HepG2 (cell line): Measurements from ENCODE around the gene CAMSAP3. TPM values are rescaled to one million over a fixed set of nuclear protein-coding genes. Genes with fewer than 3 reads are reported as not detected.

Experiments
- ATAC-seq: fragments of 200-7000 bp; cut with Tn5 transposase; 3 replicates; pipeline ENCODE4 v1.9.1; 2020; ENCODE audit warnings: mild to moderate bottlenecking, moderate library complexity
- BruUV-seq: library from RNA; stranded (reverse); fragments of 400-500 nt; replicated peaks from 2 replicates; lab custom pipeline; 2021; lab: Mats Ljungman, UMichigan
- CTCF ChIA-PET: fragments of 300-600 bp; formaldehyde crosslinking; extraction: SDS; loops from one replicate; lab custom pipeline; 2021; ENCODE audit warnings: low total read pairs, inconsistent platforms, low intra/inter-chr PET ratio; lab: Yijun Ruan, JAX
- POLR2A ChIA-PET: fragments of 350-600 bp; sonication (Branson Sonifier 250); formaldehyde crosslinking; loops from one replicate; lab custom pipeline; 2020; ENCODE audit warnings: antibody characterized with exemption, inconsistent platforms; lab: Yijun Ruan, JAX
- DNase-seq: peaks from one replicate; pipeline ENCODE4 v3.0.0-alpha.2; 2015; ENCODE audit warnings: low spot score
- FAIRE-seq: peaks from 3 replicates; lab custom pipeline; 2011; peaks lifted over from hg19 to GRCh38; lab: Jason Lieb, UNC
- H2AFZ ChIP-seq: one replicate; pipeline ENCODE4 v1.6.1; 2011; ENCODE audit warnings: low read length, inconsistent platforms
- H3K27ac ChIP-seq: fragments of 300-600 bp; 3 replicates; pipeline ENCODE4 v1.8.0; 2011; ENCODE audit warnings: mixed run types, mild to moderate bottlenecking, mixed read lengths, low read length, inconsistent platforms; ENCODE audit not compliant: insufficient read depth; ENCODE audit errors: extremely low read length
- H3K27me3 ChIP-seq, 2 experiments: fragments of 200-600 bp in 1 of 2; 2 replicates in 1 of 2; 3 replicates in 1 of 2; pipeline versions ENCODE4 v1.6.0 to v1.8.0; 2011; ENCODE audit warnings: low read length in 2 of 2, mild to moderate bottlenecking in 2 of 2, moderate library complexity in 2 of 2, inconsistent platforms in 1 of 2; ENCODE audit not compliant: insufficient read depth in 2 of 2, control insufficient read depth in 1 of 2
- H3K36me3 ChIP-seq, 2 experiments: fragments of 200-600 bp in 1 of 2; replicated peaks in 1 of 2; 2 replicates in 1 of 2; 3 replicates in 1 of 2; pipeline versions ENCODE4 v1.5.1 to v1.8.0; 2011; ENCODE audit warnings: low read length in 2 of 2, inconsistent platforms in 1 of 2; ENCODE audit not compliant: insufficient read depth in 2 of 2, control insufficient read depth in 1 of 2
- H3K4me1 ChIP-seq: 2 replicates; pipeline ENCODE4 v1.5.1; 2012; ENCODE audit warnings: low read length, inconsistent platforms; ENCODE audit not compliant: insufficient read depth
- H3K4me2 ChIP-seq: 2 replicates; pipeline ENCODE4 v1.6.0; 2011; ENCODE audit warnings: low read depth, low read length, inconsistent platforms
- H3K4me3 ChIP-seq, 3 experiments: fragments of 200-600 bp in 1 of 3; sonication (generic), shearing (Covaris generic) in 1 of 3; replicated peaks in 1 of 3; 2 replicates each; pipeline ENCODE4 v1.5.1; 2011 to 2016; ENCODE audit warnings: low read length in 3 of 3, inconsistent platforms in 2 of 3, low read depth in 2 of 3, mild to moderate bottlenecking in 2 of 3, control low read depth in 1 of 3, mixed read lengths in 1 of 3; ENCODE audit not compliant: insufficient read depth in 1 of 3
- H3K79me2 ChIP-seq: one replicate; pipeline ENCODE4 v1.6.1; 2011; ENCODE audit warnings: low read length, inconsistent platforms; ENCODE audit not compliant: insufficient read depth
- H3K9ac ChIP-seq: 2 replicates; pipeline ENCODE4 v1.6.0; 2011; ENCODE audit warnings: mild to moderate bottlenecking, low read depth, low read length, inconsistent platforms; ENCODE audit not compliant: insufficient read depth
- H3K9me3 ChIP-seq: 2 replicates; pipeline ENCODE4 v1.5.1; 2012; ENCODE audit warnings: mild to moderate bottlenecking, low read length
- H4K20me1 ChIP-seq: 2 replicates; pipeline ENCODE4 v1.6.0; 2011; ENCODE audit warnings: inconsistent platforms, mild to moderate bottlenecking, low read length, moderate library complexity; ENCODE audit not compliant: insufficient read depth
- AGO2 ChIP-seq: fragments of 200-400 bp; formaldehyde crosslinking; optimal IDR thresholded peaks from 2 replicates; pipeline ENCODE3; 2017; ENCODE audit warnings: mild to moderate bottlenecking, low read depth, low read length, moderate library complexity
- ARNTL ChIP-seq: sonication (generic); formaldehyde crosslinking; IDR thresholded peaks from 2 replicates; pipeline ENCODE4 v1.4.0; 2020; ENCODE audit warnings: mild to moderate bottlenecking, missing genetic modification reagents
- BRCA1 ChIP-seq: sonication (generic); formaldehyde crosslinking; IDR thresholded peaks from 2 replicates; pipeline ENCODE4 v1.4.0; 2020; ENCODE audit warnings: missing genetic modification reagents
- HMG20B ChIP-seq: conservative IDR thresholded peaks from 2 replicates; pipeline ENCODE4 v1.6.1; 2016; ENCODE audit warnings: missing genetic modification reagents, missing compliant biosample characterization
- HNRNPK ChIP-seq: fragments of 200-400 bp; formaldehyde crosslinking; IDR thresholded peaks from 2 replicates; pipeline ENCODE4 v1.6.1; 2018; ENCODE audit warnings: low read length, low read depth, moderate library complexity, mild to moderate bottlenecking; ENCODE audit not compliant: poor library complexity, severe bottlenecking
- KLF13 ChIP-seq: sonication (generic); formaldehyde crosslinking; IDR thresholded peaks from 2 replicates; pipeline ENCODE4 v1.4.0; 2020; ENCODE audit warnings: mild to moderate bottlenecking, missing genetic modification reagents
- PATZ1 ChIP-seq: sonication (generic); formaldehyde crosslinking; IDR thresholded peaks from 2 replicates; pipeline ENCODE4 v1.4.0; 2020; ENCODE audit warnings: missing genetic modification reagents
- PITX1 ChIP-seq: sonication (generic); formaldehyde crosslinking; IDR thresholded peaks from 2 replicates; pipeline ENCODE4 v1.5.1; 2020; ENCODE audit warnings: mild to moderate bottlenecking, missing genetic modification reagents
- ZNF337 ChIP-seq: sonication (generic); formaldehyde crosslinking; IDR thresholded peaks from 2 replicates; pipeline ENCODE4 v1.5.1; 2020; ENCODE audit warnings: missing genetic modification reagents, low read depth, mild to moderate bottlenecking, borderline replicate concordance
- ZNF556 ChIP-seq: sonication (generic); formaldehyde crosslinking; IDR thresholded peaks from 2 replicates; pipeline ENCODE4 v1.4.0; 2020; ENCODE audit warnings: mild to moderate bottlenecking, missing genetic modification reagents, borderline replicate concordance
- ZNF841 ChIP-seq: sonication (generic); formaldehyde crosslinking; IDR thresholded peaks from 2 replicates; pipeline ENCODE4 v1.8.1; 2023; ENCODE audit warnings: missing genetic modification reagents, borderline replicate concordance
- WGBS: methylation state at CpG from one replicate; pipeline ENCODE4 v1.1.6; 2017; ENCODE audit warnings: low lambda C conversion rate; 5-methylcytosine and 5-hydroxymethylcytosine counted together
- in situ Hi-C: cut with HindIII; loops from 2 replicates; pipeline ENCODE4 v1.10.0; 2017; ENCODE audit warnings: low pct_unique_long_range_greater_than_20kb; ENCODE audit not compliant: extremely low pct_ligation_motif_present
- intact Hi-C: fragments of 100-400 bp; cut with micrococcal nuclease; formaldehyde crosslinking; loops from one replicate; pipeline ENCODE4 v1.10.0; 2022; ENCODE audit not compliant: unreplicated experiment
- polyA plus RNA-seq, 8 experiments: library from polyadenylated mRNA; depleted of rRNA in 3 of 8; stranded (reverse) in 7 of 8; unstranded in 1 of 8; fragments of >200 nt; fragmentation: Illumina TruSeq in 4 of 8; extraction: Trizol in 4 of 8; gene quantifications; 2 replicates each; pipeline versions ENCODE4 v1.2.1 to v1.2.3, GENCODE V29; 2011 to 2016; ENCODE audit warnings: low read depth in 4 of 8, missing spikeins in 1 of 8, mixed read lengths in 1 of 8; ENCODE audit not compliant: insufficient read depth in 1 of 8
- total RNA-seq, 5 experiments: library from RNA; depleted of rRNA; stranded (reverse); fragments of >200 nt; fragmentation: Illumina TruSeq; extraction: Trizol; gene quantifications; 2 replicates each; pipeline ENCODE4 v1.2.3, GENCODE V29; 2016; ENCODE audit warnings: low read depth in 1 of 5
- TF ChIP-seq, protein P1 (sequence below): sonication (generic); formaldehyde crosslinking; IDR thresholded peaks from 2 replicates; pipeline ENCODE4 v1.4.0; 2020; ENCODE audit warnings: mild to moderate bottlenecking, missing genetic modification reagents

The CAMSAP3 gene
- total and polyA plus RNA-seq, 2 of the 13 experiments (the other 11 are each of a cell fraction or from before 2014, with no cell fraction given): 10.8 to 11.8 TPM

DNA sequence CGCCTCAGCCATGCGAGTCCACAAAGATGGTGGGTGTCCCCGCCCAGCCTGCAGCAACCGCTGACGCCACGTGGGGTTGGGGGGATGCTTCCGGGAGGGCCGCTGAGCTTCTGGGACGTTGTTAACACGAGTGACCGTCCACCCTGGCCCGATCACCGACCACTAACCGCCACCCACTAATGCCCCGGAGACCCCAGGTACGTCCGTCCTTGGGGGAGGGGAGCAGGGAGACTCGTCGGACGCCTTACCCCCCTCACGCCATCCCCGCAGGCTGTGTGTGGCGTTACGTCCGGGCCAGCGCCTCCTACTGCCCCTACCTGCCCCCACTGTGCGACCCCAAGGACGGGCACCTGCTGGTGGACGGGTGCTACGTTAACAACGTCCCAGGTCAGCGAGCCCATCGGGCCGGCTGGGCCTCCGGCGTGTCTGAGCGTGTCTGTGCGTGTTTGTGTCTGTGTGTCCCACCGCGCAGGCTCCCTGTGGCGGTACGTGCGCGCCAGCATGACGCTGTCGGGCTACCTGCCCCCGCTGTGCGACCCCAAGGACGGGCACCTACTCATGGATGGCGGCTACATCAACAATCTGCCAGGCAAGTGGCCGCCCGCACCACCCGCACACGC is 38.9 kb upstream of the CAMSAP3 start:
- FAIRE-seq (no peak), ATAC-seq (no peak), DNase-seq (no peak)
- H3K79me2 ChIP-seq: no peaks in the 10 kb centered on the region
- H3K27me3 ChIP-seq: no peaks in the 10 kb centered on the region
- no peaks in the 10 kb centered on the region for H3K9me3 ChIP-seq
- H4K20me1 ChIP-seq: no peaks in the 10 kb centered on the region
- ChIA-PET CTCF (no interaction called here), POLR2A (no interaction called here)
- 98% methylated on average over 28 of the region's 54 CpGs for WGBS
- BruUV-seq: no TSS peak
- H3K9ac ChIP-seq: no peak overlapping the region
- intact Hi-C loops: no loop called here
- no peaks in the 10 kb centered on the region for H3K4me1 ChIP-seq
- TF ChIP-seq ZNF337 (CRISPR knock-in tag) (no peak), KLF13 (no peak), HNRNPK (peak; percentile 9), AGO2 (peak; percentile 31)
- no peak overlapping the region for H2AFZ ChIP-seq
- in situ Hi-C loops: no loop called here
- no peak overlapping the region for H3K4me2 ChIP-seq
- H3K36me3 ChIP-seq: peaks cover 1 to 4% of the 10 kb centered on the region in 2 experiments; a peak in 3 of 5 replicates
- no peak overlapping the region for H3K4me3 ChIP-seq
- H3K27ac ChIP-seq: no peak overlapping the region

DNA sequence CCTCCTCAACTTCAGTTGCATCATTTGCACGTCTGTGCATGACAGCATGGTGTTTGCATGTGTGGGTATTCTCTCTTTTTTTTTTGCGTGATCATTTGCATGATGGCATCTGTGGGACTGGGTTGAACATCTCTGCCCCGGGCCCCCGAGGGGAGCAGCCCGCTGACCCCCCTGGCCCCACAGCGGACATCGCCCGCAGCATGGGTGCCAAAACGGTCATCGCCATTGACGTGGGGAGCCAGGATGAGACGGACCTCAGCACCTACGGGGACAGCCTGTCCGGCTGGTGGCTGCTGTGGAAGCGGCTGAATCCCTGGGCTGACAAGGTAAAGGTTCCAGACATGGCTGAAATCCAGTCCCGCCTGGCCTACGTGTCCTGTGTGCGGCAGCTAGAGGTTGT is 37.0 kb upstream of the CAMSAP3 start:
- no TSS peak for BruUV-seq
- no peak for ATAC-seq
- in situ Hi-C loops: no loop called here
- TF ChIP-seq, protein P1, sequence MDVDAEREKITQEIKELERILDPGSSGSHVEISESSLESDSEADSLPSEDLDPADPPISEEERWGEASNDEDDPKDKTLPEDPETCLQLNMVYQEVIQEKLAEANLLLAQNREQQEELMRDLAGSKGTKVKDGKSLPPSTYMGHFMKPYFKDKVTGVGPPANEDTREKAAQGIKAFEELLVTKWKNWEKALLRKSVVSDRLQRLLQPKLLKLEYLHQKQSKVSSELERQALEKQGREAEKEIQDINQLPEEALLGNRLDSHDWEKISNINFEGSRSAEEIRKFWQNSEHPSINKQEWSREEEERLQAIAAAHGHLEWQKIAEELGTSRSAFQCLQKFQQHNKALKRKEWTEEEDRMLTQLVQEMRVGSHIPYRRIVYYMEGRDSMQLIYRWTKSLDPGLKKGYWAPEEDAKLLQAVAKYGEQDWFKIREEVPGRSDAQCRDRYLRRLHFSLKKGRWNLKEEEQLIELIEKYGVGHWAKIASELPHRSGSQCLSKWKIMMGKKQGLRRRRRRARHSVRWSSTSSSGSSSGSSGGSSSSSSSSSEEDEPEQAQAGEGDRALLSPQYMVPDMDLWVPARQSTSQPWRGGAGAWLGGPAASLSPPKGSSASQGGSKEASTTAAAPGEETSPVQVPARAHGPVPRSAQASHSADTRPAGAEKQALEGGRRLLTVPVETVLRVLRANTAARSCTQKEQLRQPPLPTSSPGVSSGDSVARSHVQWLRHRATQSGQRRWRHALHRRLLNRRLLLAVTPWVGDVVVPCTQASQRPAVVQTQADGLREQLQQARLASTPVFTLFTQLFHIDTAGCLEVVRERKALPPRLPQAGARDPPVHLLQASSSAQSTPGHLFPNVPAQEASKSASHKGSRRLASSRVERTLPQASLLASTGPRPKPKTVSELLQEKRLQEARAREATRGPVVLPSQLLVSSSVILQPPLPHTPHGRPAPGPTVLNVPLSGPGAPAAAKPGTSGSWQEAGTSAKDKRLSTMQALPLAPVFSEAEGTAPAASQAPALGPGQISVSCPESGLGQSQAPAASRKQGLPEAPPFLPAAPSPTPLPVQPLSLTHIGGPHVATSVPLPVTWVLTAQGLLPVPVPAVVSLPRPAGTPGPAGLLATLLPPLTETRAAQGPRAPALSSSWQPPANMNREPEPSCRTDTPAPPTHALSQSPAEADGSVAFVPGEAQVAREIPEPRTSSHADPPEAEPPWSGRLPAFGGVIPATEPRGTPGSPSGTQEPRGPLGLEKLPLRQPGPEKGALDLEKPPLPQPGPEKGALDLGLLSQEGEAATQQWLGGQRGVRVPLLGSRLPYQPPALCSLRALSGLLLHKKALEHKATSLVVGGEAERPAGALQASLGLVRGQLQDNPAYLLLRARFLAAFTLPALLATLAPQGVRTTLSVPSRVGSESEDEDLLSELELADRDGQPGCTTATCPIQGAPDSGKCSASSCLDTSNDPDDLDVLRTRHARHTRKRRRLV (CRISPR knock-in tag): no peak
- TF ChIP-seq PITX1 (no peak), HMG20B (no peak), ARNTL (CRISPR knock-in tag) (no peak), ZNF556 (no peak), BRCA1 (no peak), ZNF841 (no peak), PATZ1 (no peak)

More for the DNA sequence above, 37.0 kb upstream of the CAMSAP3 start:
- peaks cover 1 to 4% of the 10 kb centered on the region in 2 experiments; a peak in 3 of 5 replicates for H3K36me3 ChIP-seq
- H2AFZ ChIP-seq: no peak overlapping the region
- H4K20me1 ChIP-seq: no peaks in the 10 kb centered on the region
- ChIA-PET POLR2A (no interaction called here), CTCF (no interaction called here)
- H3K4me2 ChIP-seq: no peak overlapping the region
- DNase-seq (no peak), FAIRE-seq (no peak)
- intact Hi-C loops: no loop called here
- H3K79me2 ChIP-seq: no peaks in the 10 kb centered on the region
- no peak overlapping the region for H3K4me3 ChIP-seq
- H3K27ac ChIP-seq: no peak overlapping the region
- 90% methylated on average over 14 of the region's 18 CpGs for WGBS
- no peaks in the 10 kb centered on the region for H3K9me3 ChIP-seq
- no peak overlapping the region for H3K9ac ChIP-seq
- H3K27me3 ChIP-seq: no peaks in the 10 kb centered on the region
- no peaks in the 10 kb centered on the region for H3K4me1 ChIP-seq
